GM12864 (cell line): ENCODE measurements around the gene KCNJ9.

ENCODE experiments used
- DNase-seq: peaks from one replicate; pipeline ENCODE4 v3.0.0-alpha.2; 2011; ENCODE audit warnings: low read depth
- H3K4me3 ChIP-seq: 2 replicates; pipeline ENCODE4 v1.5.1; 2011; ENCODE audit warnings: mild to moderate bottlenecking, low read depth, low read length, control low read depth
- CTCF ChIP-seq: IDR thresholded peaks from 2 replicates; pipeline ENCODE4 v1.5.1; 2011; ENCODE audit warnings: low read depth, mild to moderate bottlenecking, moderate library complexity, low read length, control low read depth, inconsistent platforms; ENCODE audit errors: missing control alignments

The KCNJ9 gene

GRCh38 chr1:160117709-160118183, 36.4 kb downstream of the KCNJ9 start:
- DNase-seq = no peak
- TF ChIP-seq CTCF = no peak
- no peak overlapping the region for H3K4me3 ChIP-seq

- no peak for TF ChIP-seq CTCF
- no peak for DNase-seq
- H3K4me3 ChIP-seq = no peak overlapping the region
These were observed 37.6 kb downstream of the KCNJ9 start for GRCh38 chr1:160118928-160119327.

GRCh38 chr1:160120797-160121196, 39.5 kb downstream of the KCNJ9 start:
- no peak for DNase-seq
- no peak overlapping the region for H3K4me3 ChIP-seq
- no peak for TF ChIP-seq CTCF

DNA sequence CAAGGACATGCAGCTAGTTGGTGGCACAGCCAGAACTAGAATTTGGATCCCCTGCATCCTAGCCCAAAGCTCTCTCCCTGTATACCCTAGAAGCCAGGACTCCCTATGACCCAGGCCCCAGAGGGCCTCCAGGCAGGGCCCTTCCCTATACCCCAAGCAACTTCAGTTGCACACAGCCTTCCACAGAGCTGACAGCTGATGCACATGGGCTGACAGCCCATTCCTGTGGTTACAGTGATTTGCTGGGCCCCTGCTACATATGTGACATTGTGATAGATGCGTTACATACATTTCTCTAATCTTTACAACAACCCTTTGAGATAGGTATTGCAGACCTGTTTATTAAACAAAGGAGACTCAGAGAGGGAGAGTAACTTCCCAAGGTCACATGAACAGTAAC, 40.0 kb downstream of the KCNJ9 start:
- DNase-seq = no peak
- no peak overlapping the region for H3K4me3 ChIP-seq
- no peak for TF ChIP-seq CTCF

GRCh38 chr1:160122978-160123495, 41.7 kb downstream of the KCNJ9 start:
- no peak for TF ChIP-seq CTCF
- no peak for DNase-seq

DNA sequence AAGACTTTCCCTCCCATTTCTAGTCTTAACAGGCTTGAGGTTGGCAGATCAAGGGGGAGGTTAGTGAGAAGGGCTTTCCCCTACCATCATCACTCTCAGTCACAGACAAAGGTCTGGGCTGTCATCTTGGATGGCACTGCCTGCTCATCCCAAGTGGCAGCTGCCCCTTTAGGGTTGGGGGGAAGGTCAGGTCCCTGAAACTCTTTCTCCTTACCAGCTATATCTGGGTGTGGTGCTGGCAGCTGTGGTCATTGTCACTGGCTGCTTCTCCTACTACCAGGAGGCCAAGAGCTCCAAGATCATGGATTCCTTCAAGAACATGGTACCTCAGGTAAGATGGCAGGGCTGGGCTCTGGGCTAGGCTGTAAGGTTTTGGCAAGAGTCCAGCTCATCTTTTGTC, 42.4 kb downstream of the KCNJ9 start:
- H3K4me3 ChIP-seq = no peak overlapping the region
- DNase-seq = no peak
- TF ChIP-seq CTCF = no peak

More at GRCh38 chr1:160122978-160123495, 41.7 kb downstream of the KCNJ9 start:
- no peak overlapping the region for H3K4me3 ChIP-seq

DNA sequence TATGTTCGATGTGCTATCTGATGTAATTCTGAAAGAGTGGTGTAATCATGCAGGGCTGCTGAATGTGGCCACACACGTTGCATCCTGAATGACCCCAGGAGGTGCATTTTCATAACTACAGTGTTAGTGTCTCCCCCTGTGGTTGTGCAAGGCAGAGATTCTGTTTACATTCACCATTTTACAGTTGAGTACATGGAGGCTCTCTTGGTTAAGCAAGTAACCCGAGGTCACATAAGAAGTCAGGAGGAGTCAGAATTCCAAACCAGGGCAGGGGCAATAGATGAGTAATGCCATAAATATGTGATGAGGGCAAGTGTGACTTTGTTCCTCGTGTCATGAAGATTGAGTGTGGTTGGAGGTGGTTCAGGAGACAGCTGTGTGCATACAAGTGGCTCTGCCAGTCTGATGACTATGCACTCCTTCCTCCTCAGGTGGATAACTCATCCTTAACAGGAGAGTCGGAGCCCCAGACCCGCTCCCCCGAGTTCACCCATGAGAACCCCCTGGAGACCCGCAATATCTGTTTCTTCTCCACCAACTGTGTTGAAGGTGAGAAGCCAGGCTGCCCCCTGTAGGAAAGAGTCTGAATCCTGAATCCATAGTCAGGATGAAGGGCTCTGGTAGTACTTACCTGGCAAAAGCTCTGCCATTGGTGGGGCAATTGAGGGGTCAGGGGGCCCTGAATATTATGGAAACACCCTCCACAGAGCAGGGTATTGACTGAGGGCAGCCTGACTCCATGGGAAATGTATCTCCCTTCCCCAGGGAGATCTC, 43.6 kb downstream of the KCNJ9 start:
- no peak for TF ChIP-seq CTCF
- DNase-seq = no peak

More for the DNA sequence above, 43.6 kb downstream of the KCNJ9 start:
- H3K4me3 ChIP-seq = no peak overlapping the region
